Measurements from ENCODE around the gene TPCN2.

TPCN2 gene

GRCh38 chr11:69167916-69168691, 119.4 kb downstream of the TPCN2 start:
- no peak for DNase-seq

GRCh38 chr11:69169479-69169878, 120.7 kb downstream of the TPCN2 start:
- no peak for DNase-seq

- DNase-seq, result no peak
Measured at GRCh38 chr11:69170704-69171103, 122.0 kb downstream of the TPCN2 start.

GRCh38 chr11:69171476-69172240, 122.9 kb downstream of the TPCN2 start:
- DNase-seq, result no peak

- DNase-seq, result no peak
Measured at GRCh38 chr11:69172674-69173073, 123.9 kb downstream of the TPCN2 start.

GRCh38 chr11:69173331-69173730, 124.6 kb downstream of the TPCN2 start:
- DNase-seq, result no peak

GRCh38 chr11:69173925-69174581, 125.3 kb downstream of the TPCN2 start:
- no peak for DNase-seq

GRCh38 chr11:69174841-69175240, 126.1 kb downstream of the TPCN2 start:
- DNase-seq, result no peak

GRCh38 chr11:69178819-69179482, 130.2 kb downstream of the TPCN2 start:
- no peak for DNase-seq

GRCh38 chr11:69180226-69180625, 131.5 kb downstream of the TPCN2 start:
- no peak for DNase-seq

- DNase-seq, result no peak
Measured at GRCh38 chr11:69180726-69181125, 132.0 kb downstream of the TPCN2 start.

GRCh38 chr11:69183613-69184012, 134.9 kb downstream of the TPCN2 start:
- no peak for DNase-seq

All from retina (tissue), 1 donor.